ENCODE results near the gene ARL11.

The ARL11 gene

DNA sequence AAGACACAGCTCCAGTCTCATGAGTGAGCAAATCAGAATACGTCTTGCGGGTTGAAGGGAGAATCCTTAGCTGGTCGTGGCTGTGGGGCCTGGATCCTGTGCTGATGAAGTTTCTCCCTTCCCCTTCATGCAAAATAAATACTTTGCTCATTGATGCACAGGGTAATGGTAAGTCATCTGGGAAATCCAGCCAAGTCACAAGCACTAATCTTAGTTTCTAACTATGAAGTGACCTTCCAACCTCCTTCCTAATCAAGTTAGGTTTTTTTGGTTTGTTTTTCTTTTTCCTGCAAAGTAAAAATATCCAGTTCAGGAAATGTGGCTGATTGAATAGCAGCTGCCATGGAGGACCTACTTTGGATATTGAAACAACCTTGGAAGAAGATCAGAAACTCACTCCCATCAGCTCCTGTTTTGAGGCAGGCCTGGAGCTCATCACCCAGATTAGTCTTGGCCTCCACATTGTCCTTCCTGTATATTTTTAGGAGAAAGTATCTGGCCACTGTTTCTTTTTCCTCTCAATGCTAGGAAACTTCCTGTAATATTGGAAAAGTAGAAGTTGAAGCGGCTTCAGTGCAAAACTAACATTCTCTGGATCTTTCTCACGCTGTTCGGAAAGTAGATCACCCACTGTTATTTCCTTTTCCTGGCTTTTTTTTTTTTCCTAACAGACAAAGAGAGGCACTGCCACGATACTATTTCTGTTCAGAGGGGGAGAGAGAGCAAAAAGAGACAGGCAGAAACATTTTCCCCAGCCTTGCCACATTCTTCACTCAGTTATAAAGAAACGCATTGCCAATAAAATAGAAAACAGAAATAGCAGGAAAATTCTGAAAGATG is 12.3 kb upstream of the ARL11 start:
- Histone ChIP-seq H3K4me1 (ENCODE audit: control insufficient read depth, insufficient read depth, low read length) (no peaks in the 10 kb centered on the region), H3K9me3 (ENCODE audit: control insufficient read depth, insufficient read depth, low read length) (no peaks in the 10 kb centered on the region), H3K36me3 (ENCODE audit: control insufficient read depth, insufficient read depth, low read length) (no peaks in the 10 kb centered on the region), H3K27me3 (ENCODE audit: control insufficient read depth, insufficient read depth, low read length) (no peaks in the 10 kb centered on the region), H3K9ac (ENCODE audit: low read depth, low read length) (no peak overlapping the region), H3K27ac (ENCODE audit: low read depth, low read length) (no peak overlapping the region), H3K4me3 (ENCODE audit: low read depth, low read length) (no peak overlapping the region)

DNA sequence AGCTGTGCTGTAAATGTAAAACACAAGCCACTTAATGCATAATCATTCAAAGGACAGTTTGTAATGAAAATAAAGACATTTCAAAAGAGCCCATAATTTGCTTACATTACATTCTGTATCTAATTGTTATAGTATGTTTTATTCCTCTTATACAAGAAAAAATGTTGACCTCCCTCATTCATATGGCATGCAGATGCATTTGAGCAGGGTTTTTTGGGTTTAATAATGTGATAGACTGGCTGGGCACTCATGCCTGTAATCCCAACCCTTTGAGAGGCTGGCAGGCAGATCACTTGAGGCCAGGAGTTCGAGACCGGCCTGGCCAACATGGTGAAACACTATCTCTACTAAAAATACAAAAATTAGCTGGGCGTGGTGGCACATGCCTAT is 11.6 kb upstream of the ARL11 start:
- no peaks in the 10 kb centered on the region for H3K27me3 ChIP-seq (ENCODE audit: control insufficient read depth, insufficient read depth, low read length)
- no peaks in the 10 kb centered on the region for H3K36me3 ChIP-seq (ENCODE audit: control insufficient read depth, insufficient read depth, low read length)
- no peaks in the 10 kb centered on the region for H3K9me3 ChIP-seq (ENCODE audit: control insufficient read depth, insufficient read depth, low read length)
- H3K4me1 ChIP-seq (ENCODE audit: control insufficient read depth, insufficient read depth, low read length) = no peaks in the 10 kb centered on the region
- no peak overlapping the region for H3K9ac ChIP-seq (ENCODE audit: low read depth, low read length)
- H3K27ac ChIP-seq (ENCODE audit: low read depth, low read length) = no peak overlapping the region
- H3K4me3 ChIP-seq (ENCODE audit: low read depth, low read length) = no peak overlapping the region

DNA sequence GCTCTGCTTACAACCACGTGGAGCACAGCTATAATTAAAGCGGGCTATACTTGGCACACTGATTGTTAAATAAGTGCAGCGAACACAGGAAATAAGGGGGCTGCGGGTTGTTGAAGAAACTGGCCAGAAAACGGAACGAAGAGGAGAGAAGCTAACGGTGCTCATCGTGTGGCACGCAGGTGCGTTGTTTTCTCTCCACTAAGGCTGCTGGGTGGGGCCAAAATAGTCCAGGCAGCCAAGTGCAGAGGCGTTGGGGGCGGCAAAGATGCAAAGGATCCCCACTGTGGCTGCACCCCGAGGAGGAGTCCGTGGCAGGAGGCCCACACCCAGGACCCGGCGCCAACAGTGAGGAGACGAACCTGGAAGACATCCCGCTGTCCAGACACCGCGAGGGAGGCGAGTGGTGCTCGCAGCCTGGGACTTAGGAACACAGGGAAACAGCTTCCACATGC is 8.1 kb upstream of the ARL11 start:
- no peak overlapping the region for H3K4me3 ChIP-seq (ENCODE audit: low read depth, low read length)
- H3K36me3 ChIP-seq (ENCODE audit: control insufficient read depth, insufficient read depth, low read length) = no peaks in the 10 kb centered on the region
- H3K9me3 ChIP-seq (ENCODE audit: control insufficient read depth, insufficient read depth, low read length) = no peaks in the 10 kb centered on the region
- H3K27me3 ChIP-seq (ENCODE audit: control insufficient read depth, insufficient read depth, low read length) = no peaks in the 10 kb centered on the region
- H3K4me1 ChIP-seq (ENCODE audit: control insufficient read depth, insufficient read depth, low read length) = no peaks in the 10 kb centered on the region
- H3K9ac ChIP-seq (ENCODE audit: low read depth, low read length) = no peak overlapping the region
- H3K27ac ChIP-seq (ENCODE audit: low read depth, low read length) = no peak overlapping the region

DNA sequence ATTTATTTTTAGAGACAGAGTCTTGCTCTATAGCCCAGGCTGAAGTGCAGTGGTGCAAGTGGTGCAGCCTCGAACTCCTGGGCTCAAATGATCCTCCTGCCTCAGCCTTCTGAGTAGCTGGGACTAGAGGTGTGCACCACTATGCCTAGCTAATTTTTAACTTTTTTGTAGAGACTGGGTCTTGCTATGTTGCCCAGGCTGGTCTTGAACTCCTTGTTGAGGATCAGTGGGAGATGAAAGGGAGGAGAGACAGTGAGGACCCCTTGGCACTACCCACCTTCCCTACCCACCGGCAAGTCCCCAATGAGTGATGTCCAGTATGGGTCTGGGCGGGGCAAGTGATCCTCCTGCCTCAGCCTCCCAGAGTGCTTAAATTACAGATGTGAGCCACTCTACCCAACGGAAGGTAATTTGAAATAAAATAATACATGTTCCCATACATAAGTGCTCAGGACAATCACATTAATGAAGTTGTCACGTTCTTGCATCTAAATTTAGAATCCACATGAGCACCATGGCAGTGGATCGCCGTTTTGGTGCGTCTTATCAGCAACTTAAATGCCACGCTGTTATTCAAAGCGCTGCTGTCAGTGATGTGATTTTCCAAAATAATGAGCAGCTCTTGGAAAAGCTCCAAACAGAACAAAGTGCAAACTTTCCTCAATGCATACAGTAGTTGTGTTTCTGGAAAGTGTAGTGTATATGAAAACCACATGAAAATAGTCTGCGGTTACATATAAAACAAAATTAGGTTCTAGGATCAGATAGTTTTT is 5.9 kb upstream of the ARL11 start:
- H3K9ac ChIP-seq (ENCODE audit: low read depth, low read length) = no peak overlapping the region
- H3K27ac ChIP-seq (ENCODE audit: low read depth, low read length) = no peak overlapping the region
- H3K27me3 ChIP-seq (ENCODE audit: control insufficient read depth, insufficient read depth, low read length) = no peaks in the 10 kb centered on the region
- no peaks in the 10 kb centered on the region for H3K9me3 ChIP-seq (ENCODE audit: control insufficient read depth, insufficient read depth, low read length)
- H3K36me3 ChIP-seq (ENCODE audit: control insufficient read depth, insufficient read depth, low read length) = no peaks in the 10 kb centered on the region
- no peak overlapping the region for H3K4me3 ChIP-seq (ENCODE audit: low read depth, low read length)
- H3K4me1 ChIP-seq (ENCODE audit: control insufficient read depth, insufficient read depth, low read length) = no peaks in the 10 kb centered on the region

DNA sequence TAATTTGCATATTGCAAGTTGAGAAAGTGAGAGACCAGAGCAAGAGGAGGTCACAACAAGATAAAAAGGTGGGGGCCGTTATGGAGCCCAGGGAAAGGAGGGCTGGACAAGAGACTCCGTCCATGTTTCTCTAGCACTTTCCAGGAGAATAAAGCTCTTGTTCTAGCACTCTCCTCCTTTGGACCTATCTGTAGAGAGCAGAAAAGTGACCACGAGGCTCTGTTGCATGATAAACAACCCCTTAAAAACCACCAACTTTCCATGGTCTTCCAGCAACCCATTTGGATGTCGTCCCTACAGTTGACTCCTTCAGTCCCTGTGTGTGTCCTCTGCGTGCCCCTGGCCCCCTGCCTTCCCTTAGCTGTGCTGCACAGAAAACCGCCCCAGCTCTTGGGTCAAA is 4.1 kb upstream of the ARL11 start:
- Histone ChIP-seq H3K27ac (ENCODE audit: low read depth, low read length) (no peak overlapping the region), H3K9ac (ENCODE audit: low read depth, low read length) (no peak overlapping the region), H3K4me3 (ENCODE audit: low read depth, low read length) (no peak overlapping the region), H3K9me3 (ENCODE audit: control insufficient read depth, insufficient read depth, low read length) (no peaks in the 10 kb centered on the region), H3K4me1 (ENCODE audit: control insufficient read depth, insufficient read depth, low read length) (no peaks in the 10 kb centered on the region; the same call in 1 of the 2 replicates), H3K36me3 (ENCODE audit: control insufficient read depth, insufficient read depth, low read length) (no peaks in the 10 kb centered on the region), H3K27me3 (ENCODE audit: control insufficient read depth, insufficient read depth, low read length) (no peaks in the 10 kb centered on the region)

DNA sequence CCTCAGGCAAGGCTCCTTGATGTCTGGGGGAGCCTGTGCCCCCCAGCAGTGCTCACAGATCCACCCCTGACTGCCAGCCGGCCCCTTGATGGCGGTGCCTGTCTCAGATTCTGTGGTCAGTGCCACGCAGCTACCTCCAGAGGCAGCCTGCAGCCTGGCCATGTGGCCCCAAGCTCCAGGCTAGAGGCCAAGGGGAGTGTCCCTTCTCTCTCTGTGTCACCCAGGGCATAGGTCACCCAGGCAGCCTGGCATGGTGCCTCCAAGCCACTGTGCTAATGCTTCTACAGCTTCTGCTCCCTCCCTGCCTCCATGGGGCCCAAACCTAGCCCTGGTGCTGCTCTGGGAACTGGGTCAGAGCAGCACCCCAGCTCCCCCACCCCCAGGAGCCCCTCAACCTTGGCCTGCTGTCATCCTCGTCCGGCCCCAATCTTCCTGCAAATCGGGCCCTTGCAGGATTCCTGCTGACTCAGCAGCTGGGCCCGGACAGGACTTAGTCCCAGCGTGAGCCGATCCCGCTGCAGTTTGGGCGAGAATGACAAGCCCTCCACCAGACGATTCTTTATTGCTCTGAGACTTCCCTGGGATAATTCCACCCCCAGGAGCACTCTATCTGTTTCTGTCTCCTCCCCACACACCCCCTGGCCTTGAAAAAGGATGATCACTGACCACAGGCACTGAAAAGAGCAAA is 2.8 kb upstream of the ARL11 start:
- Histone ChIP-seq H3K9me3 (ENCODE audit: control insufficient read depth, insufficient read depth, low read length) (no peaks in the 10 kb centered on the region), H3K36me3 (ENCODE audit: control insufficient read depth, insufficient read depth, low read length) (no peaks in the 10 kb centered on the region), H3K4me3 (ENCODE audit: low read depth, low read length) (no peak overlapping the region), H3K9ac (ENCODE audit: low read depth, low read length) (no peak overlapping the region), H3K4me1 (ENCODE audit: control insufficient read depth, insufficient read depth, low read length) (no peaks in the 10 kb centered on the region; the same call in 1 of the 2 replicates), H3K27me3 (ENCODE audit: control insufficient read depth, insufficient read depth, low read length) (no peaks in the 10 kb centered on the region), H3K27ac (ENCODE audit: low read depth, low read length) (no peak overlapping the region)

DNA sequence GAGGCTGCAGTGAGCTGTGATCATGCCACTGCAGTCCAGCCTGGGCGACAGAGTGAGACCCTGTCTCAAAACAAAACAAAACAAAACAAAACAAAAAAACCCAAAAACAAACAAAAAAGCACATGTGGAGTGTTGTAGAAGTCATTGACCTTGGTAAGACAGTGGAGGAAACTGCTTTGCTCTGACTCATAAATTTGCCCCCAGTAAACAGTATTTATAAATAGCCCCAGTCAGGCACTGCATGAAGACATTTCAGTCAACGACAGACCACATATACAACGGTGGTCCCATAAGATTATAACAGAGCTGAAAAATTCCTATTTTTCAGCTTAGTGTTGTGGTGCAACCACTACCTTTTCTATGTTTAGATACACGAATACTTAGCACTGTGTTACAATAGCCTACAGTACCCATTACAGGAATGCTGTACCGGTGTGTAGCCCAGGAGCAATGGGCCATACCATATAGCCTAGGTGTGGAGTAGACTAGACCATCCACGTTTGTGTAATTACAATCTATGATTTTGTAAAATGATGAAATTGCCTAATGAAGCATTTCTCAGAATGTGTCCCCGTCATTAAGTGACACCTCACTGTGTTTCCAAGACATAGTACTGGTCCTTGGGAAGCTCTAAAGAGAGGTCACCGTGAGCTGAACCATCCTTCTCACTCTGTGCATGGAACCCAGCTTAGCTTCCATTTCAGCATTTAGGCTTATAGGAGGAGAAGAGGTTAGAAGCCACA is 1.1 kb downstream of the ARL11 start:
- Histone ChIP-seq H3K9me3 (ENCODE audit: control insufficient read depth, insufficient read depth, low read length) (no peaks in the 10 kb centered on the region), H3K9ac (ENCODE audit: low read depth, low read length) (no peak overlapping the region), H3K4me1 (ENCODE audit: control insufficient read depth, insufficient read depth, low read length) (no peaks in the 10 kb centered on the region; the same call in 1 of the 2 replicates), H3K36me3 (ENCODE audit: control insufficient read depth, insufficient read depth, low read length) (no peaks in the 10 kb centered on the region), H3K4me3 (ENCODE audit: low read depth, low read length) (no peak overlapping the region), H3K27ac (ENCODE audit: low read depth, low read length) (no peak overlapping the region), H3K27me3 (ENCODE audit: control insufficient read depth, insufficient read depth, low read length) (no peaks in the 10 kb centered on the region)

DNA sequence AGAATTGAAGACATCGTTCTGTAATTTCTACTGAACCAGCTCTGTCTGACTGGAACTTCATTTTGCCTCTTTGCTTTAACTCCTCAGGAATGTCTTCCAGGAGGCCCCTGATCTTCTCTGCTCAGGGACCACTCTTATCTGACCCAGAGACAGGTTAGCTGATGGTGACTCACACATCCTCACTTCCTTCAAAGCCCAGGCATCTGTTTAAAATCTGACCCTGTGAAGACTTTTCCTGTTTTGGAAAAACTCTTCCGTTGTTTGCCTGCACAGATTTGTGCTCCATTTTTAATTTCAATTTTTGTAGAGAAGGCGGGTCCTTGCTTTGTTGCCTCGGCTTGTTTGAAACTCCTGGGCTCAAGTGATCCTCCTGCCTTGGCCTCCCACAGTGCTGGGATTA is 1.6 kb downstream of the ARL11 start:
- H3K4me1 ChIP-seq (ENCODE audit: control insufficient read depth, insufficient read depth, low read length) = peaks cover 3% of the 10 kb centered on the region
- no peak overlapping the region for H3K27ac ChIP-seq (ENCODE audit: low read depth, low read length)
- H3K27me3 ChIP-seq (ENCODE audit: control insufficient read depth, insufficient read depth, low read length) = no peaks in the 10 kb centered on the region
- no peaks in the 10 kb centered on the region for H3K36me3 ChIP-seq (ENCODE audit: control insufficient read depth, insufficient read depth, low read length)
- no peak overlapping the region for H3K9ac ChIP-seq (ENCODE audit: low read depth, low read length)
- H3K9me3 ChIP-seq (ENCODE audit: control insufficient read depth, insufficient read depth, low read length) = no peaks in the 10 kb centered on the region
- no peak overlapping the region for H3K4me3 ChIP-seq (ENCODE audit: low read depth, low read length)

DNA sequence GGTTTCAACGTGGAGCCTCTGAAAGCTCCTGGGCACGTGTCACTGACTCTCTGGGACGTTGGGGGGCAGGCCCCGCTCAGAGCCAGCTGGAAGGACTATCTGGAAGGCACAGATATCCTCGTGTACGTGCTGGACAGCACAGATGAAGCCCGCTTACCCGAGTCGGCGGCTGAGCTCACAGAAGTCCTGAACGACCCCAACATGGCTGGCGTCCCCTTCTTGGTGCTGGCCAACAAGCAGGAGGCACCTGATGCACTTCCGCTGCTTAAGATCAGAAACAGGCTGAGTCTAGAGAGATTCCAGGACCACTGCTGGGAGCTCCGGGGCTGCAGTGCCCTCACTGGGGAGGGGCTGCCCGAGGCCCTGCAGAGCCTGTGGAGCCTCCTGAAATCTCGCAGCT is 2.3 kb downstream of the ARL11 start:
- Histone ChIP-seq H3K9me3 (ENCODE audit: control insufficient read depth, insufficient read depth, low read length) (no peaks in the 10 kb centered on the region), H3K36me3 (ENCODE audit: control insufficient read depth, insufficient read depth, low read length) (no peaks in the 10 kb centered on the region), H3K27me3 (ENCODE audit: control insufficient read depth, insufficient read depth, low read length) (no peaks in the 10 kb centered on the region), H3K9ac (ENCODE audit: low read depth, low read length) (no peak overlapping the region), H3K4me1 (ENCODE audit: control insufficient read depth, insufficient read depth, low read length) (peaks cover 8% of the 10 kb centered on the region), H3K4me3 (ENCODE audit: low read depth, low read length) (no peak overlapping the region), H3K27ac (ENCODE audit: low read depth, low read length) (no peak overlapping the region)

DNA sequence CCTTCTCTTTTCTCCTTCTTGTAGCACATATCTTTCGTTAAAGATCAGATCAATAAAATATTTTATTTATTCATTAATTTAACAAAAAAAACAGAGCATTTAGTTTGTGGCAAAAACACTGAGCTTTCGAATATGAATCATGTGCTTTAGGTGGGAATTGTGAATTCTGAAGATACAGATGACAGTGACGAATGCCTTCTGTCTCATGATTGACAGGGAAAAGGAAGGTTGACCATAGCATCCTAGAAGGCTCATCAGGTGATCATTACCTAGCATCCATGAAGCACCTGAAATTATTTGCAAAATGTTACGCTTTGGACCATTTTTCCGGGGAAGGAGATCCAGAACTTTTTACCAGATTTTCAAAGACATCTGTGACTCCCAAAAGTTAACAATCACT is 3.8 kb downstream of the ARL11 start:
- H3K4me1 ChIP-seq (ENCODE audit: control insufficient read depth, insufficient read depth, low read length) = peaks cover 17% of the 10 kb centered on the region
- H3K36me3 ChIP-seq (ENCODE audit: control insufficient read depth, insufficient read depth, low read length) = no peaks in the 10 kb centered on the region
- no peak overlapping the region for H3K27ac ChIP-seq (ENCODE audit: low read depth, low read length)
- no peaks in the 10 kb centered on the region for H3K27me3 ChIP-seq (ENCODE audit: control insufficient read depth, insufficient read depth, low read length)
- no peak overlapping the region for H3K4me3 ChIP-seq (ENCODE audit: low read depth, low read length)
- H3K9me3 ChIP-seq (ENCODE audit: control insufficient read depth, insufficient read depth, low read length) = no peaks in the 10 kb centered on the region
- no peak overlapping the region for H3K9ac ChIP-seq (ENCODE audit: low read depth, low read length)

All from HUES48 (cell line).